ENCODE measurements around the gene ZNF865. TPM values are rescaled to one million over a fixed set of nuclear protein-coding genes. Genes with fewer than 3 reads are reported as not detected.

Gene ZNF865
- total and polyA plus RNA-seq, 2 experiments from 2014 or later, result 1.9 to 11.2 TPM

DNA sequence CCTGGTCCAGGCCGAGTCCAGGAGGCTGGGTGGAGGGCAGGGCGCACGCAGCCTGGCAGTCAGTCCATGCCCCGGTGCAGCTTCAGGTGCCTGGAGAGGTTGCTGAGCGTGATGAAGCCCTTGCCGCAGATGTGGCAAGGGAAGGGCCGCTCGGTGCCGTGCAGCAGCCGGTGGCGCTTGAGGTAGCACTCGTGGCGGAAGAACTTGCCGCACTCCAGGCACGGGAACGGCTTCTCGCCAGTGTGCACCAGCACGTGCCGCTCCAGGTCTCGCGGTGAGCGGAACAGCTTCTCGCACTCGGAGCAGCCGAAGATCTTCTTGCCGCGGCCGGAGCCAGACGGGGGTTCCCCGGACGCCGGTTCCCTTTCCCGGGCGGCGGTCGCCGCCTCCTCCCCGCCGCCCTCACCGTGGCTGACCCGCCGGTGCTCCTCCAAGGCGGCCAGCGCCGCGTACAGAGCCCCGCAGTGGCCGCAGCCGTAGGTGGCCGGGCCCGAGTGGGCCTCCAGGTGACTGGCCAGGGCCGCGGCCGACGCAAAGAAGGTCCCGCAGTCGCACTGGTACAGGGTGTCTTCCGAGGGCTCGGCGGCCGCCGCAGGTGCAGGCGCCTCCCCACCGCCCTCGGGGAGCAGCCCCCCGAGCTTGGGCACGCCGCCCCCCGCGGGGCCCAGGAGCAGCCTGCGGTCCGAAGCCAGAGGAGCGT is 12.9 kb upstream of the ZNF865 start:
- Histone ChIP-seq H3K4me1 (ENCODE audit: low read depth) (no peaks in the 10 kb centered on the region), H3K27ac (no peak overlapping the region), H3K36me3 (peaks cover 9% of the 10 kb centered on the region), H3K9me3 (ENCODE audit: low read depth) (no peaks in the 10 kb centered on the region), H3K4me3 (no peak overlapping the region), H3K27me3 (no peaks in the 10 kb centered on the region)
- DNase-seq (ENCODE audit: low read depth in 1 of 2, low spot score in 1 of 2), result no peak
- TF ChIP-seq, protein P1, sequence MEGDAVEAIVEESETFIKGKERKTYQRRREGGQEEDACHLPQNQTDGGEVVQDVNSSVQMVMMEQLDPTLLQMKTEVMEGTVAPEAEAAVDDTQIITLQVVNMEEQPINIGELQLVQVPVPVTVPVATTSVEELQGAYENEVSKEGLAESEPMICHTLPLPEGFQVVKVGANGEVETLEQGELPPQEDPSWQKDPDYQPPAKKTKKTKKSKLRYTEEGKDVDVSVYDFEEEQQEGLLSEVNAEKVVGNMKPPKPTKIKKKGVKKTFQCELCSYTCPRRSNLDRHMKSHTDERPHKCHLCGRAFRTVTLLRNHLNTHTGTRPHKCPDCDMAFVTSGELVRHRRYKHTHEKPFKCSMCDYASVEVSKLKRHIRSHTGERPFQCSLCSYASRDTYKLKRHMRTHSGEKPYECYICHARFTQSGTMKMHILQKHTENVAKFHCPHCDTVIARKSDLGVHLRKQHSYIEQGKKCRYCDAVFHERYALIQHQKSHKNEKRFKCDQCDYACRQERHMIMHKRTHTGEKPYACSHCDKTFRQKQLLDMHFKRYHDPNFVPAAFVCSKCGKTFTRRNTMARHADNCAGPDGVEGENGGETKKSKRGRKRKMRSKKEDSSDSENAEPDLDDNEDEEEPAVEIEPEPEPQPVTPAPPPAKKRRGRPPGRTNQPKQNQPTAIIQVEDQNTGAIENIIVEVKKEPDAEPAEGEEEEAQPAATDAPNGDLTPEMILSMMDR (IDR thresholded peaks at IDR 0.05; ENCODE audit: low read depth, low read length), result no peak

DNA sequence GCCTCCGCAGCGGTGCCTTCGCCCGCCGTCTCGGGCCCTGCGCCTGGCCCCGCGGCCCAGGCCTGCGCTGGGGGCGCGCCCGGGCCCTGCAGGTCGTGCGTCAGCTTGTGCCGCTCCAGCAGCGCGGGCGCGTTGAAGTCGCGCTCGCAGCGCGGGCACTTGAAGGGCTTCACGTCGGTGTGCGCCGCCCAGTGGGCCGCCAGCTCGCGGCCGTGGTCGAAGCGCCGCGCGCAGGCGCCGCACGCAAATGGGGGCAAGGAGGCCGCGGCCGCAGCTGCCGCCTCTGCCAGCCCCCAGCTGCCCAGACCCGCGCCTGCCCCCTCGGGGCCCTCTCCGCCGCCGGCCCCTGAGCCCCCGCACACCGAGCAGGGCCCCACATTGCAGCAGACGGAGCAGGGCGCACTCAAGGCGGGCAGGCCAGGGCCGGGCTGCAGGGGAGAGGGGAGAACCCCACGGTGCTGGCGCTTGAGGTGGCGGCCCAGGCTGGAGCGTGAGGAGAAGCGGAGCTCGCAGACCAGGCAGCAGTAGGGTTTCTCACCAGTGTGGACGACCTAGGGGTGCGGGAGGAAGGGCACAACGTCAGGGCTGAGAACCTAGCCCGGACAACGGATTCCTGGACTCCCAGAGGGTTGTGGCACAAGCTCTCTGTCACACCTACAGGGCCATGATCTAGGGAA is 12.2 kb upstream of the ZNF865 start:
- Histone ChIP-seq H3K4me1 (ENCODE audit: low read depth) (no peaks in the 10 kb centered on the region), H3K4me3 (no peak overlapping the region), H3K27me3 (no peaks in the 10 kb centered on the region), H3K27ac (no peak overlapping the region), H3K36me3 (peaks cover 9% of the 10 kb centered on the region), H3K9me3 (ENCODE audit: low read depth) (no peaks in the 10 kb centered on the region)
- DNase-seq (ENCODE audit: low read depth in 1 of 2, low spot score in 1 of 2), result no peak
- TF ChIP-seq, protein P1 (IDR thresholded peaks at IDR 0.05; ENCODE audit: low read depth, low read length), result no peak

DNA sequence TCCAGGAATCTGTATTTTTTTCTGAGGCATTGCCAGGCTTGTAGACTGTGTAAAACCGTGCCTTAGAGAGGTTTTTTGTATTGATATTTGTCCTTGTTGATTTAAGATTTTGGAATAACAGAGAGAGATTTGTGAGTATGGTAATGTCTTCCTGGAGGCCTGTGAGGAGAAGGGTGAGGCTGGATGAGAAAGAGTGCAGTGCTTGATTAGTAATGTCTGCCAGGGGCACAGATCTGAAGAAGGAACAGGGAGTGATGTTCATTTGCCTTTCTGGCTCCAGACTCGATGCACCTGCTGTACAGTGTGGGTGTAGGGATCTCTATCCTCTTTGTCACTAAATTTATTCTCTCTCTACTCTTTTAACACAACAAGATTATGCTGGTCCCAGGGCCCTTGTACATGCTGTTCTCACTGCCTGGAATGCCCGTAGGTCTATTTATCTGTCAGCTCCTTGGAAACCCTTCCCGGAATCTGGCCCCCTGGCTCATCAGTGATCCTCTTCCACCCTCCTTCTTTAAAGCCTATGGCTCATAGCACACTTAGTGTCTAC is 10.4 kb upstream of the ZNF865 start:
- H3K9me3 ChIP-seq (ENCODE audit: low read depth), result no peaks in the 10 kb centered on the region
- H3K4me3 ChIP-seq, result no peak overlapping the region
- DNase-seq (ENCODE audit: low read depth in 1 of 2, low spot score in 1 of 2), result no peak
- TF ChIP-seq, protein P1 (IDR thresholded peaks at IDR 0.05; ENCODE audit: low read depth, low read length), result no peak
- H3K36me3 ChIP-seq, result peaks cover 9% of the 10 kb centered on the region
- no peaks in the 10 kb centered on the region for H3K4me1 ChIP-seq (ENCODE audit: low read depth)
- no peak overlapping the region for H3K27ac ChIP-seq
- H3K27me3 ChIP-seq, result no peaks in the 10 kb centered on the region

DNA sequence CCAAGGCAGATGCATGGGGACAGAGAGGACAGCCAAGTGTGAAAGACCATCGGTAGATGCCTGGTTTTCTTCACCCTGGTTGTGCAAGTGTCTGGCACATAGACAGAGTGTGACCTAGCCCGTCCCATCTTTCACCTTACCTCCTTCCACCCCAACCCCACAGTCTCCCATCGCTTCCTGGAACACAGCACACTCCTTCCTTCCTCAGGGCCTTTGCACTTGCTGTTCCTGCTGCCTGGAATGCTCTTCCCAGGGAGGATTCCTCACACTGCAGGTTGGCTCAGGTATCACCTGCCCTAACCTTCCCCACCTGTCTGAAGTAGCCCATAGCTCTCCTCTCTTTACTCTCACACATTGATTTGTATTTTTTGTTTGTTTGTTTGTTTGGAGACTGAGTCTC is 9.1 kb upstream of the ZNF865 start:
- Histone ChIP-seq H3K4me1 (ENCODE audit: low read depth) (no peaks in the 10 kb centered on the region), H3K4me3 (no peak overlapping the region), H3K9me3 (ENCODE audit: low read depth) (no peaks in the 10 kb centered on the region), H3K27ac (no peak overlapping the region), H3K27me3 (no peaks in the 10 kb centered on the region), H3K36me3 (peaks cover 9% of the 10 kb centered on the region)
- TF ChIP-seq, protein P1 (IDR thresholded peaks at IDR 0.05; ENCODE audit: low read depth, low read length), result no peak
- DNase-seq (ENCODE audit: low read depth in 1 of 2, low spot score in 1 of 2), result no peak

DNA sequence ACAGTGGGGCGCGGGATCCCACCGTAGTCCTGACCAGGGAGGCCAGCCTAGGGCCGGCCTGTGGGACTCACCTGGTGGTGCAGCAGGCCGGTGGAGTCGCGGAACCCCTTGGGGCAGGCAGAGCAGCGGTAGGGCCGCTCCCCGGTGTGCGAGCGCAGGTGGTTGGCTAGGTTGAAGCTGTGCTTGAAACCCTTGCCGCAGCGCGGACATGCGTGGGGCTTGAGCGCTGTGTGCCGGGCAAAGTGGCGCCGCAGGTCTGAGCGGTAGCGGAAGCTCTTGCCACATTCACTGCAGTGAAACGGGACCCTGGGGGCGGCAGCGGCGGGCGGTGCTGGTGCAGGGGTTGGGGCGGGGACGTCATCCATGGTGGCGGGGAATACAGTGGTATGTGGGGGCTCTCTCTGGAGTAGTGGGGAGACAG is 7.9 kb upstream of the ZNF865 start:
- no peaks in the 10 kb centered on the region for H3K9me3 ChIP-seq (ENCODE audit: low read depth)
- no peak overlapping the region for H3K4me3 ChIP-seq
- H3K27ac ChIP-seq, result no peak overlapping the region
- no peak for DNase-seq (ENCODE audit: low read depth in 1 of 2, low spot score in 1 of 2)
- H3K36me3 ChIP-seq, result peaks cover 9% of the 10 kb centered on the region
- TF ChIP-seq, protein P1 (IDR thresholded peaks at IDR 0.05; ENCODE audit: low read depth, low read length), result no peak
- no peaks in the 10 kb centered on the region for H3K27me3 ChIP-seq
- no peaks in the 10 kb centered on the region for H3K4me1 ChIP-seq (ENCODE audit: low read depth)
